KG1 (cell line): Measurements from ENCODE around the gene SREBF1.

Experiments
- DNase-seq: peaks from one replicate; lab custom pipeline; 2025; lab: John Stamatoyannopoulos, UW

SREBF1 gene

DNA sequence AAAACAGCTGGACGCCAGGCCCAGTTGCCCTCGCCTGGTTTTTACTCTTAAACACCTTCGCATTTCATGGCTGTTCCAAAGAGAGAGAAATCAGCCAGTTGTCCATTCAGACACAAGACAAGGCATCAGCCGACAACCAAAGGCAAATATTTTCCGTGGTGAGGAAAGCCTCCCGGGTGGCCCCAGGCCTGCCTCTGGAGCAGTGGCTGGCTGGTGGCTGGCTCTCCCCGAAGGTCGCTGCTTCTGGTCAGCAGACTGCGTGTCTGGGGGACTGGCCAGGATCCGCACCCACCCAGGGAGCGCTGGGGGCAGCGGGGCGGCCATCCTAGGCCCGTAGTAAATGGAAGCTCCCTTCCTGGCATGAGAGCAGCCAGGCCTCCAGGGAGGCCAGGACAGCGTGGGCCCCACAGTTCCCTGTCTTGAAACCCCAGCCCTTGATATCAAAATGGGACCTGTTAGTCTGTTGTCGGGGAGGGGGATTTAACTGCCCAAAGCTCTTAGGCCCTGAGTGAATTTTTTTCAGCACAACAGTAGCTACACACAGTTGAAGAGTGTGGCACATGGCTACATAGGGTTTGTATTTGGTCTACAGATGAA is 57.7 kb downstream of the SREBF1 start:
- no peak for DNase-seq

DNA sequence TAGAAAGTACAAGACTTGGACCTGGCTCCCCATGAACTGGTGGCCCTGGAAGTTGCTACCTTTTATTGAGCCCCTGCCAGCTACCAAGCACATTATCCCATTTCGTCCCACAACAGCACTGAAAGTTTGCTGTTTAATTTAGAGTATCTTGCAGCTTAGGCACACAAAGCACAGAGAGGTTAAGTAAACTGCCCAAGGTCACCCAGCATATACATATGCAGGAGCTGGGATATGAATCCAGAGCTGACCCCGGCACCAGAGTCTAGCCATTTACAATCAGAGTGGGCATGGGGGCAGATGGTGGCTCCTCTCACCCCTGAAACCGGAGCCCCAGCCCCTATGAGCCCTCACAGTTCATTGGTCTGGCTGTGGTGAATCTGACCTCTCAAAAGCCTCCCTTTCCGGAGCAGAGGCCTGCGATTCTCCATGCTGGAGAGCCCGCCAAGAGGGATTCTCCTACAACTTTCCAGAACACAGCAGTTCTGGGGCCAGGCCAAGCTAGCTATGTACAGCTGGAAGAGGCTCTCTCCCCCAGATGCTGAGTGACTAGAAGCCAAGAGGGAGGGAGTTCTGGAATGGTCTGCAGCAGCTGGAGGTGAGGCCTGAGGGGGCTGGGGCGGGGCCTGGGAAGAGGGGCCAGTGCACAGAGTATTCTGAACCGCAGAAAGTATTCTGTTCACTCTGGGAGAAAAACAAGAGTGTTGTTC is 58.3 kb downstream of the SREBF1 start:
- DNase-seq = no peak

DNA sequence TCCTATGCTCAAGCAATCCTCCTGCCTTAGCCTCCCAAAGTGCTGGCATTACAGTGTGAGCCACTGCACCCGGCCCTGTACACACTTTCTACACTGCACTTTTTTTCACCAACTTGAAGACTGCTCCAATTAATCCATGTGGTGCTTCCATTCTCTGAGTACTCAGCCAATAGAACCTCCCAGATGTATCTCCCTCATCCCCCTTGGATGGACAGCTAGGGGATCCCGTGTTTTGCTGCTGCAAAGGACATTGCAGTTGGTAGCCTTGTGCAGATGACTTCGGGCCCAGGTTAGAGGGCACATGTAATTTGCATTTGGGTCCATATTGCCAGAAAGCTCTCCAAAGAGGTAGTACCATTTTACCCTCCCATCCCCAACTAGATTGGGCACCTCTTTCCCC is 59.9 kb downstream of the SREBF1 start:
- DNase-seq = no peak

DNA sequence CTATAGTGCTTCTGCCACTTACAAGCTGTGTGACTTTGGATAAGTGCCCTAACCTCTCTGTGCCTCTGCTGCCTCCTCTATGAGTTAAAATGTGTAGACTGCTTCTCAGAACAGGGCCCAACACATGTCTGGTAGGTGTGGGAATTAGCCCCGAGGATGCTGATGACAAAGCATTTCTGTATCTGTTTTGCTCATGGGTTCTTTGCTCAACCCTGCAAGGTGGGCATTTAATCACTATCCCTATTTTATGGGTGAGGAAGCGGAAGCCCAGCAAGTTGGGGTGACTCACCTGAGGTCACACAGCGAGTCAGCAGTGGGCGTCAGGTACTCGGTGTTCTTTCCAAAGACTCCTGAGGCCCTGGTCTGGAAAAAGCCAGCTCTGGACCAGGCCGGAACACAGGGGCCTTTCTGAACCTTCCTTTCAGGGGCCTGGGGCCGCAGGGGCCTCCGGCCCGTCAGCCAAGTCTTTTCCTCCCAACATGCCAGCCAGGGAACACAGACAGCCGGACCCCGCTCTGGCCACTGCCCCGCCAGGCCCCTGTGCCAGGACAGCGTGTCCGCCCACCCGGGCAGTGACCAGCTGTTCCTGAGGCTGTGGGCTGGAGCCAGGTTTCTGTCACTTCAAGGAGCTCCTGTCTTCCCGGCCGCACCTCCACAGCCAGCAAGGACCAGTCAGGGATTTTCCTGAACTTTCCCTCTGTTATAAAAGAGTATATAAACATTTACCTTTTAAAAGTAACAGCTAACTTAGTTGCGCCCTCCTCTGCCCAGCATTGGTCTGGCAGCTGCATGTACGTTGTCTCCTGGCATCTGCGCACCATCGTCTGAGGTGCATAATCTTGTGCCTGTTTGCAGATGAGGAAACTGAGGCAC is 62.5 kb downstream of the SREBF1 start:
- no peak for DNase-seq

DNA sequence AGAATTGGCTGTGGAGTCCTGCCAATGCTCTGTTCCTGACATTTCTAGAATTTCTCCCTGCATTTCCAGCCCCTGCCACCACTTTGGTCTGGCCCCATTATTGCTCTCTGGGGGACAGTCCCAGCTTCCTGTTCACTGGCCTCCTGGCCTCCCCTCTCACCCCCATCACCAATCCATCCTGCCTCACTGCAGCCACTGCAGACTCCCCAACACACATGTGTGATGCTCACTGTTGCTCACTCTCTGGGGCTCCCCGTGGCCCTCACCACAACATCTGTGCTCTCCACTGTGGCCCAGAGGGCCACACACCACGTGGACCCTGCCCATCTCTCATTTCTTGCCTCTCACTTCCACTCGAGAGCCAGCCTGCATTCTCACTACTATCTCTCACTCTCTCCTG is 64.6 kb downstream of the SREBF1 start:
- DNase-seq = no peak

DNA sequence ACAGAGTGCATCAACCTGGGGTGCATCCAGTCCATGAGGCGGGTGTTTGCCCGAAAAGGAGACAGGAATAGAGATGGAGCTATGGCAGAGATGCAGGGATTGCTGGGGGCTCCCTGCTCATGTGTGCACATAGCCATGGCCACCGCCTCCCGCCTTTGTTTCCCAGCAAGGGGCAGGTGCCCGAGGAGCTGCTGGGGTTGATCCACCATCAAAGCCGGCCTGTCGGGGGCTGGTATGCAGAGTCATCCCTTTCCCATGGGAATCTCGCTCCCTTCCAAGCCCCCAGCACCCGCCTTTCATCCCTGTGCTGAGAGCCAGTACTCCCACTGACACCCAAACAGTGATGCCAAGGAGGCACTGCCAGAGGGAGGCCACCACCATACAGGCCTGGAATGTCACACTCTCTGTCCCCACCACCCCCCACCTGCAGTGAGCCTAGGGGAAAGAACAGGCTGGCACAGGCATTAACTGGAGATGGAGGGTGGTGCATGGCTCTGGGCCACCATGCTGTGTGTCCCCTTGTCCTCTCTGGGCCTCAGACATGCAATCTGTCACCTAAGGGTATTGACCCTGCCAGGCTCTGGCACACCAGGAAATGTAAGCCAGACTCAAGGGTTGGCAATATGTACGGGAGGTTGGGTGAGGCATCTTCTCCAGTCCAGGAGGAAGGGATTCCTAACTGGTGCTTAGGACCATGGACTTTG is 65.1 kb downstream of the SREBF1 start:
- DNase-seq = no peak

DNA sequence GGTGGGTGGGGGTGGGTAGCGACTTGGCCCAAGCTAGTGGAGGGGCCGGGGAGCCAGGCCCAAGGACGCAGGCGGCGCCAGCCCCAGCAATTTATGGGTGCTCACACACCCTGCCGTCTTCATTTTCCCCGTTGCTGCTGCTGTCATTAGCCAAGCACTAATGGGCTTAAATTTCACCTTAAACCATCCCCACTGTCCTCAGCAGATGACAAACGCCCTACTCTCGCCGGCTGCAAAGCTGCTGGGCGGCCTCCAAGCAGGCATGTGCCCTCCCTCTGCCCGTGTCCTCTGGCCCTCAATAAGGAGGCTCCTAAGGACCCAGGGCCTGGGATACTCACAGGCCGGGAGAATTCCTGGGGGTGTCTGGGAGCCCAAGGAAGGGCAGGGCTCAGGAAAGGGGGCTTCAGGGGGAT is 66.1 kb downstream of the SREBF1 start:
- no peak for DNase-seq

DNA sequence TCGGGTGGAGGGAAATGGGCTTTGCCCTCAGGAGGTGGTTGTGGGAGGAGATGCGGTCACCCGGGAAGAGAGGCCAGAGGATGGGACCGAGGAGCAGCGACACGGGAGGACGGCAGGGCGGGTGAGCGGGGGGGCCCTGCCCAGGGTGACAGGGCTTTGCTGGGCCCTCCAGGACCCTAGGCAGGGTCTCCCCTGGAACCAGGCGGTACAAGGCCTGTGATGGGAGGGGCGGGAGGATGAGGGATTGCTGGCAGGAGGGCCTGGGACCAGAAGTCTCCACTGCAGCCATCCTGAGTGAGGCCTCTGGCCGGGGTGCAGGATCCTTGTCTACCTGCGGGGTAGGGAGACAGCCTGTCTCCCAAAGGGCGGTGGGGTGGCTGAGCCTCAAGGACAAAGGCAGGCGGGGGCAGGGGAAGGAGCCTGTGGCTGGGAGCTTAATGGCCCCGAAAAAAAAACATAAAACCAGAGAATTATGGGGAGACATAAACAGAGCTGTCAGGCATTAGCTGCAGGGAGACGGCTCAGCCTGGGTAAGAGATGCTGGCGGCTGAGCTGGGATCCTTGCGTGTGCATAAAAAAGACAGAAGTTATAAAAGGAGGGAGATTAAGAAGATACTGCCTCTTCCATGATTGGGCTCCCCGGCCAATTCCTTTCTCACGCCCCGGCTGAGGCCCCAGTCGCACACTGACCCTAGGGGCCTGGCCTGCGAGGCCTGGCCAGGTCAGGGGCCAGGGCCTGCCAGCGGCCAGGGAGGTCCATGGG is 66.7 kb downstream of the SREBF1 start:
- no peak for DNase-seq

DNA sequence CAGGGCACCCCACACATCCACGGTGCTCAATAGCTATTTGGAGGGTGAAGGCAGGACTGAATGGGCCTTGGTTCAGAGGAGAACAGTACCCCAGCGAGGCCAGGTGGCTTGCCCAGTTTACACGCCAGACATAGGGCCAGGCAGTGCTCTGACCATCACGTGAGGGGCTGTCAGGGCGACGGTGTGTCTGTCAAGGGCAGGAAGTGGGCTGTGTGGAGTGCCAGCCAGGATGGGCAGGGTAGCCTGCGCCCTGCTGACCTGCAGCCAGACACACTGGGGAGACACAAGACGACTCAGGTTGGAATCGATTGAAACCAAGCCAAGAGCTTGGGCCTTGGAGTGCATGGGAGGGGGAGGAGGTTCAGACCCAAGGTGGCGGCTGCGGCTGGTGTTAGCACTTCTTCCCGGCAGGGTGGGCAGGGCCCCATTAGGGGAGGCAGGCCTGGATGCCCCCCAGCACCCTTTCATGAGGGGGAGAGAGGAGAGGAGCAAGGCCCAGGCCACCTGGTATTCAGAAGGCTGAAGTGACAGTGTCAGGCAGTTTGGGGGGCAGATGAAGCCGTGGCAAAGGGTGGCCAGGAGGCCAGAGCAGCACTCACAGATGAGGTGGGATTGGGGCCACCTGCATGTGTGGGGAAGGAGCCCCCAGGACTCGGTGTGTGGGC is 68.2 kb downstream of the SREBF1 start:
- DNase-seq = no peak

DNA sequence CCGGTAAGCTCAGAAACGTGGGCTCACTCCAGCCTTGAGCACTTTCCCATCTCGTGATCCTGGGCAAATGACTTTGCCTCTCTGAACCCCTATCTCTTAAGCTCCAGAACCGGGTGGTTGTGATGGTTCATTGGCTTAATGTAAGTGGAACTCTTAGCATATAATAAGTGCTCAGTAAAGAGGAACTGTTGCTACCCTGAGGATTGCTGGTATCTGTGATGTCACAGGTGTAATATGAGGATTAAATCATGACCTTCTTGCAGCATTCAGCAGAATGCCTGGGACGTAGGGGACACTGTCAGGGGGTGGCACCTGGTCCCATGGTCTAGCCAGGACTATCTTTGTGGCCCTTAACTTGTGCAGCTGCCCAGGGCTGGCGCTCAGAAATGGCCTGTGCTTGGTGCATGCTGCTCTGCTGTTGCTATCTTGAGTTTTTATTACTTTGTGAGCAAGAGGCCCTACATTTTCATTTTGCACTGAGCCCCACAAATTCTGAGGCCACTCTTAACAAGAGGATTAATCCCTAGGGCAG is 68.8 kb downstream of the SREBF1 start:
- no peak for DNase-seq

DNA sequence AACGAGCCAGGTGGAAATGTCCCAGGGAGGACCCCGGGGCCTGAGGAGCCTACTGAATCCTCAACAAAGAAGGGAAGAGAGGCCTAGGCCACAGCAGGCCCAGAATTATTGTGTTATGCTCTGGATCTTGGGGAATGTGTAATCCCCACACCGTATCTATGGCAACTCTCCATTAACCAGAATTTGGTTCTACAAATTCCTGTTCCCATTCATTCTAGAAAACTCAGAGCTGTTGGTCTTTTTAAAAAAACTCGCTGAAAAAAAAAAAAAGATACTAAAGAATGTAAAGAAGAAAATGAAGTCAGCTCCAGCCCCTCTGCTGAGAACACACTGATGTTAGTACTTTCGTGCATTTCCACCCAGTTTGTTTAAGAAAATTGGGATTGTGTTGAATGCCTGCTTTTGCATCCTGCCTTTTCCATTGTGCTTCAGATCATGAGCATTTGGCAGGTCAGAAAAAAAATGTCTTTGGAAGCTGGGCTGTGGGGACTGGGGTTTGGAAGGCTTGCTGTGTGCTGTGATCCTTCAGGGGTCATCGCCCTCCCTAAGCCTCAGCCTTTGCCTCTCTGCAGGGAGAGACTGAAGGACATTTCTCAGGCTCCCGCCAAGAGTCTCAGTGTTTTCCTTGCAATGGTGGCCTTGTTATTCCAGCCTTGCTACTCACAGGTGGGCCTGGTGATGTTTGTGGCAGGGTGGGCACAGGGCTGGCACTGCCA is 69.5 kb downstream of the SREBF1 start:
- no peak for DNase-seq

DNA sequence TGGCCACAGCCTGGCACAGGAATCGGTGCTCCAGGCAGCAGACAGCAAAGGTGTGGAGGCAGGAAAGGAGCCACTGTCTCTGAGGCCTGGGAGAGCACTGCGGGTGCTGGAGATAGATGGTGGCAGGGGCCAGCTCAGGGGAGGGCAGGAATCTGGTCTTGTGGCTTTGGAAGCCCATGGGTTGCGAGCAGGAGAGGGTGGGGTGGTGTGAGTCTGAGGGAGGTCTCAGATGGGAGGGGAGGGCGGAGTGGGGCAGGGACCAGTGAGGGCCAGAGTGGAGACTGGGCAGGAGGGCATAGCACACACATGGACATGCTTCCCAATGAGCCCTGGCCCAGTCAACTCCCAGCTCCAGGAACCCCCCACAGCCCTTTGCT is 70.1 kb downstream of the SREBF1 start:
- DNase-seq = no peak

DNA sequence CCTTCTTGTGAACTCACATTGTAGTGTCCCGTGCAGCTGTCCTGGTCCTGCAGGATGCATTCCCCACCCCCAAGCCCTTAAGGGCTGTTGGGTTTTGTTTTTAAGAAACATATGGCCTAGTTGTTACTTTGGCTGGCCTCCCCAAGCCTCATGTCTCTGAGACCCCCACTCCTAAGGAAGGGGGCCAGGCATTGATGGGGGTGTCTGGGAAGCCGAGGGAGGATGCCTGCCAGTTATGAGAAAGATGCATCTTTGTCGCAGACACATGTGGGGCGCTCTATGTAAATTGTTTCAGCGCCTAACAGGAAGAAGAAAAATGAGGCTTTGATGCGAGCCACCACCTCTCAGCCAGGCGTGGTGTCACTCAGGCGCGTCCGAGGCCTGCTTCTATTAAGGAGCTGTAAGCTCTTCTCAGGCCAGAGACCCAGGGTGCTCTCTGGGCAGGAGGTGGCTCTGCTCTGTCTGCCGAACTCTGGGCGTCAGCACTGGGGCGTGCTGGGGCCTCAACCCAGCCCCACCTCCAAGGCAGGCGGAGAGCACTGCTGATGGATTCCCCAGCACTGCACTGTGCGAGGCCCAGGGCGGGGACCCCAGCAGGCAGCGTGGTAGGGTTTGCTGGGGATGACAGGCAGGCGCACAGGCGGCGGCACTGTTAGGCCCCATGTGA is 70.6 kb downstream of the SREBF1 start:
- no peak for DNase-seq

DNA sequence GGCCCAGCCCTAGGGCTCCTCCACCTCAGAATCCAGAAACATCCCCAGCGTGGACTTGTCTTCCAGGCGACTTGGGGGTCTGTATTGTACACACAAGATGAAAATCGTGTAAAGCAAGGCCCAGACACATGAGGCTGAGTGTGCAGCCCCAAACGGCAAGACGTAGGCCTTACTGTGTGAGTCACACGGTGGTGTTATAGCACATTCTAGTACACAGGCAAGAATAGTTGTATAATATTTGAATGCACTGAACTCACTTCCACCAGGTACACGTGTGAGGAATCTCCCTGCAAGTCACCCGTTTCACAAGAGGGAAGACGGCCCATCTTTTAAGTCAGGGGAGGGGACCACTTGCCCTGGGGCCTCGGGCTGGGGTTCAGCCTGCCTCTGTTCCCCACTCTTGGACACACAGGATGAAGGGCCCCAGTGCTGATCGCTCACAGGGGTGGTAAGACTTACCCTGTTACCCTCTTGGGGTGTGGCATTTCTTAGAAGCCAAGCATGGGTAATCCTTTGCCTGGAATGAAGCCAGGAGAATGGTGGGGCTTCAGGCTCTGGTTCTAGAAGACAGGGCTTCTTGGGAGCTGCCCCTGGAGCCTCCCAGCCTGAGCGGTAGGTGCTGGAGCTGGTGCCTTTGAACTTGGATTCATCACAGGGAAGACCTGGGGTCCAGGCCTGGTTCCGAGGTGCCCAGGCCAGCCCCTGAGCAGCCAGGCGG is 71.3 kb downstream of the SREBF1 start:
- DNase-seq = no peak

DNA sequence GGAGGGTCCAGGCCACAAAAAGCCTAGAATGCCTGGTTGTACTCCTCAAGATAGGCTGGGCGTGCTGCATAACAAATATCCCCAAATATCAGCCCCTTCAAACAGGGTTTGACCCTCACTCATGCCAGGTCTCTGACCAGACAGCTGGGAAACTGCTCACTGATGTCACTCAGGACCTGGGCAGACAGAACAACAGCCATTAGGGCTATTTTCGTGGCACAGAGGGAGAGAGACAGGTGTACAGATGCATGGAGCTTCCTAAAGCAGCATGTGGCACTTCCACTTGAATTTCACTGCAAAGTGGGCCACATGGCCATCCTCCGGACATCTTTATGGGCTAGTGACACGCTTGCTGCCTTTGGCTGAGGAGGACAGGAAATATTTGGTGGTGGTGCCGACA is 73.1 kb downstream of the SREBF1 start:
- no peak for DNase-seq

DNA sequence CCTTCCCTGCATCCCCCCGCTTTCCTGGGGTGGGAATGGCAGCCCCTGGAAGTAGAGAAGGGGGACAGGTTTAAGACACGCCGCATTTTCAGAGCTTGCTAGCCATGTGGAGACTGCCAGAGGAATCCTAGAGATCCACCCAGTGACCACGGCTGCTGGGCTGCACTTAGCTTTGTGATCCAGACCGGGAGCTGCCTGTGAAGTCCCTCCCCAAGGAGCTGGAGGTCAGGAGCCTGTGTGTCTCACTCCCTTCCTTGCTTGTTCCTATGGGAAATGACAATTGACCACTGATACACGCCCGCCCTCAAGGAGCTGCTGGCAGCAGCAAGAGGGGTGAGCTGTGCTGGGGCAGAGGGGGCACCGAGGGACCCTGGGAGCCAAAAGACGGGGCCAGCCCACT is 73.7 kb downstream of the SREBF1 start:
- DNase-seq = no peak

DNA sequence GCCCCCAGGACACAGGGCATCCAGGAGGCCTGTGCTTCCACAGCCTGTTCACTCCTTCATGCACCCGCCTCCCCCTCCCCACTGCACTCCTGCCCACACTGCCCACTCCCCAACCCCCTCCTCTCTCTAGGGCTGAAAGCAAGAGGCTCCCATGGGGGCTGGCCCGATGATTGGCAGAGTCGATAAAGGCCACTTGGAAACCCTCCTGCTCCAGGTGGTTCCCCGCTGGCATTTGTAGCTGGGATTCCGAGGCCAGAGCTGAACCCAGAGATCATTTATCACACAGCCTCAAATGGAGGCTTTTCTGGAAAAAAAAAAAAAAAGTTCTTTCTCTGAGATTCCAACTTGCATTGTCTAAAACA is 74.1 kb downstream of the SREBF1 start:
- DNase-seq = no peak
